HG03571 (cell line): ENCODE data around the gene MUC5AC.
"Not testable (repeated sequence)": the region's sequence is repeated elsewhere in the genome, so short reads cannot be mapped to it uniquely, and the experiment has no call there.

Experiments
- ATAC-seq: cut with Tn5 transposase; IDR thresholded peaks from one replicate; pipeline ENCODE4 v1.9.1; 2021; ENCODE audit not compliant: unreplicated experiment

Gene MUC5AC

DNA sequence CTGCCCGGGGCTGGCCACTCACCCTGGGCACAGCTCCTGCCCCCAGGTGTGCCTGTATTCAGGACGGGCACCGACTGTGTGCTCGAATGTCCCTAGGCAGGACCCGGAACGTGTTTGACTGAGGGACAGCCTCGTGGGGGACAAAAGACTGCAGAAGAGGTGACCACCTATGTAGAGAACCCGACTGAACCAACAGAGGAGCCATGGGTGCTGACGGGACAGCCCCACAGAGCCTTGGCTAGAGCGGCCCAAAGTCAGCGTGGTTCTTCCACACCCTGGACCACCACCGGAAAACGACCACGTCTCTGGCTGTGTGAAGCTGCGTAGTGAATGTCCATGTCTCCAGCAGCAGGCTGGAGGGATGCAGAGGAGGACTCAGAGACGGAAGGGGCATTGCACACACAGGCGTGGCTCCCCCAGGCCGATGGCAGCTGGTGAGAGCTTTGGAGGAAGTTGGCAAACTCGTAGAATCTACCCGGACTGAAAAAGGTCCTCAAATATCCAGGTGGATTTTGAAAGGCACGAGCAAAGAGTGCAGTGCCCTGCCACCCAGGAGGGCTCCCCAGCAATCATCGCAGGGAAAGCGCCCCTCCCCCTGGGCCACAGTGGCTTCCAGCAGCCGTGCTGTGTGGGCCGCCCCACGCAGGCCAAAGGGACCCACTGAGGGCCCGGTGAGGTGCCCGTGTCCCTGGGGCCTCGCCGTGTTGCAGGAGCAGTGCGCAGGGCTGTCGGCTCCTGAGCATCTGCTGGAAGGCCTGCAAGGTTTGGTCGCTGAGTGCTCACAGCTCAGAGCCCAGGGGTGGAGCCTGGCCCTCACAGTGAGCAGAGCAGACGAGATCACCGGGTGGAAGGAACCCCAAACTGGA lies 47.6 kb downstream of the MUC5AC start:
- no peak for ATAC-seq

DNA sequence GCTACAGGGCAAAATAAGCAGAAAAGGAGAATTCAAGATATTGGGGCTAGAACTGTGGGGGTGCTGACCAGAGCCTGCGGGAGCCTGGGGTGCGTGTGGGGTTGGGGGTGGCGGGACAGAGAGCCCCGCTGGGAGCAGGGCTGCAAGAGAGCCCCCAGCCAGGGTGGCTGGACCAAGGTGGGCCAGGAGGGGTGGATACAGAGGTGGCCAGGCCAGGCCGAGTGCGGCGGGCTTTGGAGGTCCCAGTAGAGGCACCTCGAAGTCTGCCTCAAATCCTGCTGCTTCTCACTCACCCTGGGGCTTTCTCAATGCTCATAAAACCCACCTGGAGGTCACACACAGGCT lies 48.2 kb downstream of the MUC5AC start:
- ATAC-seq = no peak

GRCh38 chr11:1206391-1207271 lies 48.9 kb downstream of the MUC5AC start:
- ATAC-seq = no peak

GRCh38 chr11:1207401-1208143 lies 49.8 kb downstream of the MUC5AC start:
- no peak for ATAC-seq

- ATAC-seq = no peak
Observed at GRCh38 chr11:1208144-1208393, 50.3 kb downstream of the MUC5AC start.

DNA sequence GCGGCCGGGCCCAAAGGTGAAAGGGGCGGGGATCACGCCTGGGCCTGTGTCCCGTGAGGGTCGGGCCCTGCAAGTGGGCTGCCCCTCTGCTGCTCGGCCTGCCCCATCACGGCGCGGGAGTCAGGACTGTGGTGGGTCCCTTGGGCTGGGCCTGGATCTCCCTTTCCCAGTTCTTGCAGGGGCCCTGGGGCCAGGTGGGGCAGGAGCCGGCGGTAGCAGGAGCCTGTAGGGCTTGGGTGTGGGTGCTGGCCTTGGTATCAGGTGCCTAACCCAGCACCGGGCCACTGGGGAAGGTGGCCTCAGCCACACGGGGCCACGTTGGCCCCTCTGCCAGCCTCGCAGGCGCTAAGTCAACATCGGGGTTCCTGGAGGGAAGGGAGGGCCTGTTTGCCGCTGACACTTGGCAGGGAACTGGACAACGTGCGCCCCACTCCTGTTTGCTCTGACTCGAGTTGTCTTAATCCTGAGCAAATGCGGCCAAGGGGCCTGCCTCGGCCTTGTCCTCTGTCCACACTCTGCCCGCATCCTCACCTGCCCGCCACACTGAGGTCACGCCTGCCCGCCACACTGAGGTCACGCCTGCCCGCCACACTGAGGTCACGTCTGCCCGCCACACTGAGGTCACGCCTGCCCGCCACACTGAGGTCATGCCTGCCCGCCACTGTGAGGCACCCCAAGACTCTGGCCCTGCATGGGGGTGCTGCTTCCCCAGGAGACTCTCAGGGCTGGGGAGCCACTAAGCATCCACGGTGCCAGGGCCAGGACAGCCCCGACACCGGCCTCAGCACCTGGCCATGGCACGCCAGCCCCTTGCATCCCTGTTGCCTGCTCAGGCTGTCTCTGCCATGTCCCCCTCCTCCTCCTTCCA lies 50.9 kb downstream of the MUC5AC start:
- no peak for ATAC-seq

DNA sequence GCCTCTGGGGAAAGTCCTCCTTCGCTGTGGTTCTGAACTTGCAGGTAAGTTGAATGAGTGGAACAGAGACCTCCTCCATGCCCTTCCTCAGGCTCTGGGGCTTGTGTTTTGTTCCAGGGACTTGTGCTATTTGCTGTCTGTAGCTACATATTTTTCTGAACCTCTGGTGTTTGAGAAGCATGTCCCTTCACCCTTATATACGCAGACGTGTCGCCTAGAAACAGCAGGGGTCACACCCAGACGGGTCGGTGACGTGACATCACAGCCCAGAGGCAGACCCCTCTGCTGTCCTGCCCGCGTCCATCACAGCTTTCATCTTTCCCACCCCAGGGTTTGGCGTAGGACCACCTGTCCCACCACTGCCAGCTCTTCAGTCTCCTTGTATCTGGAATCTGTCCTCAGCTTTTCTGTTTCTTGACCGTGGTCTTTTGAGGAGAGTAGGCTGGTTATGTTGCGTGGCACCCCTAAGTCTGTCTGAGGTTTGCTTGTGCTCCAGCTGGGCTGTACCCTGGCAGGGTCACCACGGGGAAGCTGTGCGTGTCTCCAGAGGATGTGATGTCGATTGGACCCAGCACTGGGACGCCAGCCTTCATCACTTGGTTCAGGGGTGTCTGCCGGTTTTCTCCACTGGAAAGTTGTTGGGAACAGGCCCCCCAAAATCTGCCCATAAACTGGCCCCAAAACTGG lies 51.8 kb downstream of the MUC5AC start:
- no peak for ATAC-seq

GRCh38 chr11:1211838-1212237 lies 54.1 kb downstream of the MUC5AC start:
- no peak for ATAC-seq

GRCh38 chr11:1215826-1216225 lies 58.1 kb downstream of the MUC5AC start:
- ATAC-seq = not testable (repeated sequence)

GRCh38 chr11:1217151-1217550 lies 59.4 kb downstream of the MUC5AC start:
- ATAC-seq = no peak

DNA sequence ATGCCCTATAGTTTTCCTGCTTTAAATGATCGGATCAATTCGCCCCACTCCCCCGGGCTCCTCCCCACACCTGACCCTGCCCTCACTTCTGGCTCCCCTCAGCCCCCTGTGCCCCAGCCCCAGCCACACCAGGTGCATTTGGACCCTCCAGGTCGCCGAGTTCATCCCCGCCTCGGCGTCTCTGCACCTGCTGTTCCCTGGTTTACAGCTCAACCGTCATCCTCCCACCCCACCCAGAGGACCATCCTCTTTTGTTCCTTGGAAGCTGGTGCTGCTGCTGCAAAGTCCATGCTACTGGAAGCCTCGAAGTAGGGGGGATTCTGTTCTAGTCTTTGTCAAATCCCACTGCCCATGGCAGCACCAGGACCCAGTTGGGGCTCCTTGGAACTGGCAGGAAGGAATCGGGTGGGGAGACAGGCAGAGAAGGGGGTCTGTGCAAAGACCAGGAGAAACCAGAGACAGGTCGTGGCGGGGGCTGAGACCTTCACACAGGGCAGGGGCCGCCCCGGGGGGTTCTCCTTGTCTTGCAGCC lies 60.6 kb downstream of the MUC5AC start:
- no peak for ATAC-seq

GRCh38 chr11:1218788-1219445 lies 61.2 kb downstream of the MUC5AC start:
- ATAC-seq = no peak

DNA sequence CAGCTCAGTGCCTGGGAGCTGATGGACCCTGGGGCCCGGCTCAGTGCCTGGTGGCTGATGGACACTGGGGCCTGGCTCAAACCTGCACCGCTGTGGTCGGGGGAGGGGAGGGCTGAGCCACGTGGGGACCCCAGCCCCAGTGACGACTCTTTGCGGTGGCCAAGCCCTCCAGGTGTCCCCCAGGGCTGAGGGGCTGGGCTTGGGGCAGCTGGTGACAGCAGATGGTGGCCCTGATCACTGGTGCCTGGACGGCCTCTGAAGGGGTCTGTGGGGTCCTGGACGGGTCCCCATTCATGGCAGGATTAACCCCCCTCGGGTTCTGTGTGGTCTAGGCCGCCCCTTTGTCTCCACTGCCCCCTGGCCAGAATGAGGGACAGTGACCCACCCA lies 61.7 kb downstream of the MUC5AC start:
- ATAC-seq = no peak

DNA sequence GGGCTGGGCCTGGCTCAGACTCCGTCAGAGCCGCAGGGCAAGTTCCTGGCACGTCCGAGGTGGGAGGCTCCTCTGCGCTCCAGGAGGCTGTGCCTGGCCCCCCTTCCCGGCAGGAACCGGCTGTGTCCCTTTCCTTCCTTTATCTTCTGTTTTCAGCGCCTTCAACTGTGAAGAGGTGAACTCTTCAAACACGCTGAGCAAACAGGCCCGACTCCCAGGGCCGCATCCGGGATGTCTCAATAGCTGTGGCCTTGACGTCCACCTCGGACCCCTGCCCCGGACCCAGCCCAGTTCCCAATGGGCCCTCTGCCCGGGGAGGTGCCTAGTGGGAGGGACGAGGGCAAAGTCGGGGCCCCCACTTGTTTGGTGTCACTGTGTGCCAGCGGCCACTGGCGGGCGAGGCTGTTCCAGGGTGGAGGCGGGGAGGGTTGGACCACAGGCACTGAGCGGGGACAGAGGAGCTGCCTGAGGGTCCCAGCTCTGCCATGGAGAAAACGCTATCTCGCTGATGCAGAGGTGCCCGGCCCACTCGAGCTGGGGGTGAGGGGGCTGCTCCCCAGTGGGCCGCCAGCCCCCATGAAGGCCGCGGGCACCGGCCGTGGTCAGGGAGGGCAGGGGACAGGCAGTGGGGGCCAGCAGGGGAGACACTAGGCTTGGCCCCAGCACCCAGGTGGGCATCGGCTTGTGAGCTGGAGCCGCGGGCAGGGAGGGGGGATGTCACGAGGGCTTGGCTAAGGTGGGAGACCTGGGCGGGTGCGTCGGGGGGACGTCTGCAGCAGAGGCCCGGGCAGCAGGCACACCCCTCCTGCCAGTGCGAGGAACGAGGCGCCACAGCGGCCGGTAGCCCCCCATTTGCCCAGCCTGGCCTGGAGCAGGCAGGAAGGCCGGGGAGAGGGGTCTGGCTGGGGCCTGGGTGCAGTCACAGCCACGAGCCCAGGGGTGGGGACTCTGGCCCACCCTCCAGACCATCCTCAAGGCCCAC lies 62.4 kb downstream of the MUC5AC start:
- no peak for ATAC-seq

DNA sequence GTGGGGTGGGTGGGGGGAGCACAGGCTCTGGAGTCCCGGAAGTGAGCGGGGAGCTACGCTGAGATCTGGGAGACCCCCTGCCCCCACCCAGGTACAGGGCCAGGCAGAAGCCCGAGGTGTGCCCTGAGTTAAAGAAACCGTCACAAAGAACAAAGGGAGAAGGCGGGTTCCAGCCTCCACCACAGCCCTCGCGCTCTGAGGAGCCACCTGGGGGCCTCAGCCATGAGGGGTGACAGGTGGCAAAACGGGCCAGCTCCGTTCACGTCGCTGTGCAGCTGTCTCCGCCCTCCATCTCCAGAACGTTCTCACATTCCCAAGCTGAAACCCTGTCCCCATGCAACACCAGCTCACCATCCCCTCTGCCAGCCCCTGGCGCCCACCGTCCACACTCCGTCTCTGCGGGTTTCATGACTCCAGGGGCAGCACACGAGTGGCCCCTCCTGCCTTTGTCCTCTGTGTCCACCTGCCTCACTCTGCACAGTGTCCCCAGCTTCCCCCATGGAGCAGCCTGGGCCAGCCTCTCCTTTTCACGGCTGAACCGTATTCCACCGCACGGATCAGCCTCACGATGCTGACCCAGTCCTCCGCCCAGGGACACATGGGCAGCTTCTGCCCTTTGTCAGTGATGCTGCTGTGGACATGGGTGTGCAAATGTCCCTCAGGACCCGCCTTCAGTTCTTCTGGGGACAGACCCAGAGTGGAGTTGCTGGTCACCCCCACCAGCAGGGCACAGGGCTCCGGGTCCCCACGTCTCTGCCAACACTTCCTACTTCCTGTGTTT lies 63.4 kb downstream of the MUC5AC start:
- ATAC-seq = no peak

- no peak for ATAC-seq
Observed at GRCh38 chr11:1221848-1222311, 64.1 kb downstream of the MUC5AC start.
